HepG2 (cell line): ENCODE measurements around the gene NDUFS2. TPM values are rescaled to one million over a fixed set of nuclear protein-coding genes. Genes with fewer than 3 reads are reported as not detected.

Experiments used
- BORCS8-MEF2B ChIP-seq: sonication (generic); formaldehyde crosslinking; IDR thresholded peaks from 2 replicates; pipeline ENCODE4 v1.8.0; 2022; ENCODE audit warnings: mild to moderate bottlenecking, missing genetic modification reagents
- CREB1 ChIP-seq, 2 experiments: fragments of 450-650 bp in 1 of 2; IDR thresholded peaks; 2 replicates each; pipeline ENCODE4 v1.6.1; 2016 to 2017; ENCODE audit warnings: control low read depth in 1 of 2, mild to moderate bottlenecking in 1 of 2, missing compliant biosample characterization in 1 of 2, missing genetic modification characterization in 1 of 2
- EHMT2 ChIP-seq: fragments of 200-600 bp; sonication (generic); IDR thresholded peaks from 2 replicates; pipeline ENCODE4 v1.7.0; 2017; ENCODE audit warnings: antibody characterized with exemption, low read depth, low read length, borderline replicate concordance
- PHF5A ChIP-seq: IDR thresholded peaks from one replicate; pipeline ENCODE4 v1.6.1; 2018; ENCODE audit warnings: low read depth, missing genetic modification reagents; ENCODE audit not compliant: unreplicated experiment
- POLR2AphosphoS5 ChIP-seq: IDR thresholded peaks from 2 replicates; pipeline ENCODE4 v1.6.1; 2012; ENCODE audit warnings: low read depth, low read length
- RARG ChIP-seq: sonication (generic); formaldehyde crosslinking; IDR thresholded peaks from 2 replicates; pipeline ENCODE4 v1.4.0; 2020; ENCODE audit warnings: low read depth, mild to moderate bottlenecking, missing genetic modification reagents
- RXRA ChIP-seq: sonication (generic); formaldehyde crosslinking; IDR thresholded peaks from 2 replicates; pipeline ENCODE4 v1.5.1; 2020; ENCODE audit warnings: missing genetic modification reagents
- YEATS2 ChIP-seq: sonication (generic); formaldehyde crosslinking; IDR thresholded peaks from 2 replicates; pipeline ENCODE4 v1.4.0; 2020; ENCODE audit warnings: missing genetic modification reagents, borderline replicate concordance
- ZBTB42 ChIP-seq: sonication (generic); formaldehyde crosslinking; IDR thresholded peaks from 2 replicates; pipeline ENCODE4 v1.5.0; 2020; ENCODE audit warnings: mild to moderate bottlenecking, missing genetic modification reagents
- ZNF207 ChIP-seq: fragments of 450-650 bp; IDR thresholded peaks from 2 replicates; pipeline ENCODE4 v1.6.1; 2016; ENCODE audit warnings: antibody characterized with exemption, borderline replicate concordance
- ZNF432 ChIP-seq: sonication (generic); formaldehyde crosslinking; IDR thresholded peaks from 2 replicates; pipeline ENCODE4 v1.5.0; 2020; ENCODE audit warnings: missing genetic modification reagents, mild to moderate bottlenecking, borderline replicate concordance
- ZNF570 ChIP-seq: sonication (generic); formaldehyde crosslinking; IDR thresholded peaks from 2 replicates; pipeline ENCODE4 v1.4.0; 2020; ENCODE audit warnings: mild to moderate bottlenecking, missing genetic modification reagents, borderline replicate concordance
- ZNF670 ChIP-seq: sonication (generic); formaldehyde crosslinking; IDR thresholded peaks from 2 replicates; pipeline ENCODE4 v1.8.0; 2022; ENCODE audit warnings: mild to moderate bottlenecking, missing genetic modification reagents, borderline replicate concordance
- polyA plus RNA-seq, 8 experiments: library from polyadenylated mRNA; depleted of rRNA in 3 of 8; stranded (reverse) in 7 of 8; unstranded in 1 of 8; fragments of >200 nt; fragmentation: Illumina TruSeq in 4 of 8; extraction: Trizol in 4 of 8; gene quantifications; 2 replicates each; pipeline versions ENCODE4 v1.2.1 to v1.2.3, GENCODE V29; 2011 to 2016; ENCODE audit warnings: low read depth in 4 of 8, missing spikeins in 1 of 8, mixed read lengths in 1 of 8; ENCODE audit not compliant: insufficient read depth in 1 of 8
- total RNA-seq, 5 experiments: library from RNA; depleted of rRNA; stranded (reverse); fragments of >200 nt; fragmentation: Illumina TruSeq; extraction: Trizol; gene quantifications; 2 replicates each; pipeline ENCODE4 v1.2.3, GENCODE V29; 2016; ENCODE audit warnings: low read depth in 1 of 5
- TF ChIP-seq, protein P1 (sequence below): sonication (generic); formaldehyde crosslinking; conservative IDR thresholded peaks from 2 replicates; pipeline ENCODE4 v1.4.0; 2020; ENCODE audit warnings: missing genetic modification reagents
- TF ChIP-seq, protein P2 (sequence below): sonication (generic); formaldehyde crosslinking; IDR thresholded peaks from 2 replicates; pipeline ENCODE4 v1.5.0; 2020; ENCODE audit warnings: mild to moderate bottlenecking, missing genetic modification reagents
- TF ChIP-seq, protein P3 (sequence below): sonication (generic); formaldehyde crosslinking; IDR thresholded peaks from 2 replicates; pipeline ENCODE4 v1.5.0; 2020; ENCODE audit warnings: mild to moderate bottlenecking, missing genetic modification reagents, borderline replicate concordance

NDUFS2 gene
- total and polyA plus RNA-seq, 2 of the 13 experiments (the other 11 are each of a cell fraction or from before 2014, with no cell fraction given): 89.9 to 118 TPM

DNA sequence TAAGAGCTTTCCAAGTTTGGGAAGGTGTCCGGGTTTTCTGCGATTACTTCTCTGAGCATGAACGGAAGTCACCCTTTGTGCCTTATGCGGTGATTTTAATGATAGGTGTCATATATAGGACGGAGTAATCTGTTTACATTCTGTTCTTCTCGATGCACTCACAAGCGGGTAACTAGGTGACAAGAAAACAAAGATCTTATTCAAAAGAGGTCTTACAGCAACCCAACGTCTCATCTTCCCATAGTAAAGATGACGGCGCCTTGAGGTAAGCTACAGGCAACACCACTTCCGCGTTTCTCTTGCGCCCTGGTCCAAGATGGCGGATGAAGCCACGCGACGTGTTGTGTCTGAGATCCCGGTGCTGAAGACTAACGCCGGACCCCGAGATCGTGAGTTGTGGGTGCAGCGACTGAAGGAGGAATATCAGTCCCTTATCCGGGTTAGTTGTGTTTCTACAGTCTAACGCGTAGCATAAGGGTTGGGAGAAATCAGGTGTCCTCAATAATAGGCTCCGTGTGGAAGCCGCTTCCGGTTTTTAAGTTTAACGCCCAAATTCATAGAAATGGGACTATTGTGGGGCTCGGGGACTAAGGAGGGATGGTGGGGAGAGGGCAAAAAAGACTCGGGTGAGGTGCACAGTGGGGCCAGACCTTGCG is 48.4 kb upstream of the NDUFS2 start, which contains the start of gene UFC1 (continued):
- TF ChIP-seq, protein P1, sequence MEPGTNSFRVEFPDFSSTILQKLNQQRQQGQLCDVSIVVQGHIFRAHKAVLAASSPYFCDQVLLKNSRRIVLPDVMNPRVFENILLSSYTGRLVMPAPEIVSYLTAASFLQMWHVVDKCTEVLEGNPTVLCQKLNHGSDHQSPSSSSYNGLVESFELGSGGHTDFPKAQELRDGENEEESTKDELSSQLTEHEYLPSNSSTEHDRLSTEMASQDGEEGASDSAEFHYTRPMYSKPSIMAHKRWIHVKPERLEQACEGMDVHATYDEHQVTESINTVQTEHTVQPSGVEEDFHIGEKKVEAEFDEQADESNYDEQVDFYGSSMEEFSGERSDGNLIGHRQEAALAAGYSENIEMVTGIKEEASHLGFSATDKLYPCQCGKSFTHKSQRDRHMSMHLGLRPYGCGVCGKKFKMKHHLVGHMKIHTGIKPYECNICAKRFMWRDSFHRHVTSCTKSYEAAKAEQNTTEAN (CRISPR knock-in tag): peak; percentile 19; the same call in 1 of the 2 replicates
- TF ChIP-seq, protein P2, sequence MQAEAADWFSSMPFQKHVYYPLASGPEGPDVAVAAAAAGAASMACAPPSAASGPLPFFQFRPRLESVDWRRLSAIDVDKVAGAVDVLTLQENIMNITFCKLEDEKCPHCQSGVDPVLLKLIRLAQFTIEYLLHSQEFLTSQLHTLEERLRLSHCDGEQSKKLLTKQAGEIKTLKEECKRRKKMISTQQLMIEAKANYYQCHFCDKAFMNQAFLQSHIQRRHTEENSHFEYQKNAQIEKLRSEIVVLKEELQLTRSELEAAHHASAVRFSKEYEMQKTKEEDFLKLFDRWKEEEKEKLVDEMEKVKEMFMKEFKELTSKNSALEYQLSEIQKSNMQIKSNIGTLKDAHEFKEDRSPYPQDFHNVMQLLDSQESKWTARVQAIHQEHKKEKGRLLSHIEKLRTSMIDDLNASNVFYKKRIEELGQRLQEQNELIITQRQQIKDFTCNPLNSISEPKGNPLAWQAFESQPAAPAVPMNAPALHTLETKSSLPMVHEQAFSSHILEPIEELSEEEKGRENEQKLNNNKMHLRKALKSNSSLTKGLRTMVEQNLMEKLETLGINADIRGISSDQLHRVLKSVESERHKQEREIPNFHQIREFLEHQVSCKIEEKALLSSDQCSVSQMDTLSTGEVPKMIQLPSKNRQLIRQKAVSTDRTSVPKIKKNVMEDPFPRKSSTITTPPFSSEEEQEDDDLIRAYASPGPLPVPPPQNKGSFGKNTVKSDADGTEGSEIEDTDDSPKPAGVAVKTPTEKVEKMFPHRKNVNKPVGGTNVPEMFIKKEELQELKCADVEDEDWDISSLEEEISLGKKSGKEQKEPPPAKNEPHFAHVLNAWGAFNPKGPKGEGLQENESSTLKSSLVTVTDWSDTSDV (CRISPR knock-in tag): no peak
- no peak for TF ChIP-seq PHF5A (CRISPR knock-in tag)
- no peak for TF ChIP-seq ZNF207
- TF ChIP-seq ZBTB42: no peak
- peak; percentile 69; the same call in 1 of the 2 replicates for TF ChIP-seq EHMT2
- peak; percentile 84 for TF ChIP-seq YEATS2
- no peak for TF ChIP-seq RARG (CRISPR knock-in tag)
- TF ChIP-seq, protein P3, sequence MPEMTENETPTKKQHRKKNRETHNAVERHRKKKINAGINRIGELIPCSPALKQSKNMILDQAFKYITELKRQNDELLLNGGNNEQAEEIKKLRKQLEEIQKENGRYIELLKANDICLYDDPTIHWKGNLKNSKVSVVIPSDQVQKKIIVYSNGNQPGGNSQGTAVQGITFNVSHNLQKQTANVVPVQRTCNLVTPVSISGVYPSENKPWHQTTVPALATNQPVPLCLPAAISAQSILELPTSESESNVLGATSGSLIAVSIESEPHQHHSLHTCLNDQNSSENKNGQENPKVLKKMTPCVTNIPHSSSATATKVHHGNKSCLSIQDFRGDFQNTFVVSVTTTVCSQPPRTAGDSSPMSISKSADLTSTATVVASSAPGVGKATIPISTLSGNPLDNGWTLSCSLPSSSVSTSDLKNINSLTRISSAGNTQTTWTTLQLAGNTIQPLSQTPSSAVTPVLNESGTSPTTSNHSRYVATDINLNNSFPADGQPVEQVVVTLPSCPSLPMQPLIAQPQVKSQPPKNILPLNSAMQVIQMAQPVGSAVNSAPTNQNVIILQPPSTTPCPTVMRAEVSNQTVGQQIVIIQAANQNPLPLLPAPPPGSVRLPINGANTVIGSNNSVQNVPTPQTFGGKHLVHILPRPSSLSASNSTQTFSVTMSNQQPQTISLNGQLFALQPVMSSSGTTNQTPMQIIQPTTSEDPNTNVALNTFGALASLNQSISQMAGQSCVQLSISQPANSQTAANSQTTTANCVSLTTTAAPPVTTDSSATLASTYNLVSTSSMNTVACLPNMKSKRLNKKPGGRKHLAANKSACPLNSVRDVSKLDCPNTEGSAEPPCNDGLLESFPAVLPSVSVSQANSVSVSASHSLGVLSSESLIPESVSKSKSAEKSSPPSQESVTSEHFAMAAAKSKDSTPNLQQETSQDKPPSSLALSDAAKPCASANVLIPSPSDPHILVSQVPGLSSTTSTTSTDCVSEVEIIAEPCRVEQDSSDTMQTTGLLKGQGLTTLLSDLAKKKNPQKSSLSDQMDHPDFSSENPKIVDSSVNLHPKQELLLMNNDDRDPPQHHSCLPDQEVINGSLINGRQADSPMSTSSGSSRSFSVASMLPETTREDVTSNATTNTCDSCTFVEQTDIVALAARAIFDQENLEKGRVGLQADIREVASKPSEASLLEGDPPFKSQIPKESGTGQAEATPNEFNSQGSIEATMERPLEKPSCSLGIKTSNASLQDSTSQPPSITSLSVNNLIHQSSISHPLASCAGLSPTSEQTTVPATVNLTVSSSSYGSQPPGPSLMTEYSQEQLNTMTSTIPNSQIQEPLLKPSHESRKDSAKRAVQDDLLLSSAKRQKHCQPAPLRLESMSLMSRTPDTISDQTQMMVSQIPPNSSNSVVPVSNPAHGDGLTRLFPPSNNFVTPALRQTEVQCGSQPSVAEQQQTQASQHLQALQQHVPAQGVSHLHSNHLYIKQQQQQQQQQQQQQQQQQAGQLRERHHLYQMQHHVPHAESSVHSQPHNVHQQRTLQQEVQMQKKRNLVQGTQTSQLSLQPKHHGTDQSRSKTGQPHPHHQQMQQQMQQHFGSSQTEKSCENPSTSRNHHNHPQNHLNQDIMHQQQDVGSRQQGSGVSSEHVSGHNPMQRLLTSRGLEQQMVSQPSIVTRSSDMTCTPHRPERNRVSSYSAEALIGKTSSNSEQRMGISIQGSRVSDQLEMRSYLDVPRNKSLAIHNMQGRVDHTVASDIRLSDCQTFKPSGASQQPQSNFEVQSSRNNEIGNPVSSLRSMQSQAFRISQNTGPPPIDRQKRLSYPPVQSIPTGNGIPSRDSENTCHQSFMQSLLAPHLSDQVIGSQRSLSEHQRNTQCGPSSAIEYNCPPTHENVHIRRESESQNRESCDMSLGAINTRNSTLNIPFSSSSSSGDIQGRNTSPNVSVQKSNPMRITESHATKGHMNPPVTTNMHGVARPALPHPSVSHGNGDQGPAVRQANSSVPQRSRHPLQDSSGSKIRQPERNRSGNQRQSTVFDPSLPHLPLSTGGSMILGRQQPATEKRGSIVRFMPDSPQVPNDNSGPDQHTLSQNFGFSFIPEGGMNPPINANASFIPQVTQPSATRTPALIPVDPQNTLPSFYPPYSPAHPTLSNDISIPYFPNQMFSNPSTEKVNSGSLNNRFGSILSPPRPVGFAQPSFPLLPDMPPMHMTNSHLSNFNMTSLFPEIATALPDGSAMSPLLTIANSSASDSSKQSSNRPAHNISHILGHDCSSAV (CRISPR knock-in tag): no peak
- peak; percentile 56 for TF ChIP-seq CREB1 (IDR thresholded peaks at IDR 0.05)
- peak; percentile 83 for TF ChIP-seq CREB1 (CRISPR knock-in tag; IDR thresholded peaks at IDR 0.05)
- peak; percentile 89 for TF ChIP-seq POLR2AphosphoS5
- no peak for TF ChIP-seq ZNF570 (CRISPR knock-in tag)
- peak; percentile 74; the same call in 1 of the 2 replicates for TF ChIP-seq BORCS8-MEF2B (CRISPR knock-in tag)
- TF ChIP-seq ZNF670: no peak
- TF ChIP-seq ZNF432 (CRISPR knock-in tag): no peak
- TF ChIP-seq RXRA (CRISPR knock-in tag): 0 out of 2 replicates have a peak, but pooled peaks have one; percentile 40
